ENCODE data around the gene CAMK4. TPM values are rescaled to one million over a fixed set of nuclear protein-coding genes. Genes with fewer than 3 reads are reported as not detected.
"Not testable (repeated sequence)": the region's sequence is repeated elsewhere in the genome, so short reads cannot be mapped to it uniquely, and the experiment has no call there.

The CAMK4 gene
- total RNA-seq, 1 experiment from 2014 or later: 0.10 TPM

GRCh38 chr5:111301264-111301663 lies 77.1 kb downstream of the CAMK4 start:
- no peak for DNase-seq (ENCODE audit: extremely low read depth, low read depth)

DNA sequence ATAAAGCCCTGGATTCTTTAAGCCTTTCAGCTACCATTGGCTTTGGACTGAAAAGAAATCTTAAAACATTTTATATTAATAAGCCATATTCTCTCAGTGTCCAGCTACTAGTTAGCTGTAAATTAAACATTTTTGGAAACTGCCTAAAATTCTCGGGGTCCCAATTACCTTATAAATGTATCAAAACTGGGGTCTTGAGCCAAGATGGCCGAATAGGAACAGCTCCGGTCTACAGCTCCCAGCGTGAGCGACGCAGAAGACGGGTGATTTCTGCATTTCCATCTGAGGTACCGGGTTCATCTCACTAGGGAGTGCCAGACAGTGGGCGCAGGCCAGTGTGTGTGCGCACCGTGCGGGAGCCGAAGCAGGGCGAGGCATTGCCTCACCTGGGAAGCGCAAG lies 77.9 kb downstream of the CAMK4 start:
- not testable (repeated sequence) for DNase-seq (ENCODE audit: extremely low read depth, low read depth)

GRCh38 chr5:111308951-111309350 lies 84.8 kb downstream of the CAMK4 start:
- DNase-seq (ENCODE audit: extremely low read depth, low read depth): no peak

DNA sequence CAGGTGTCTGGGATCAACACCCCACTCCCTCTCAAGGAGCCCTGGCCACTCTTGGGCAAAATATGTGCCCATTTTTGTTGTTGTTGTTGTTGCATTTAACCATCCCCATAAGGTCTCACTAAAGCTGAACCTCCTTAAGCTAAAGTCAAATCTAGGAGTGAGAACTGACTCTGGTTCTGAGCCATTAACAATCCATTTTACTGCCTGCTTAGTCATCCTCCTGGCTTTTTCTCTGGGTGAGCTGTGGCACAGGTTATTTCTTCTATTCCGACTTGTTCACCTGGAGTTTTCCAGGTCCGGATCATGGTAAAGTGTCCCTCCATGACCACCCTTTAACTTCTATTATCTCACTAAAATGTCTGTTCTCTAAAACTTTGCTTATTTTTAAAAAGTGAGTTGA lies 85.2 kb downstream of the CAMK4 start:
- no peak for DNase-seq (ENCODE audit: extremely low read depth, low read depth)

- DNase-seq (ENCODE audit: extremely low read depth, low read depth): no peak
Observed at GRCh38 chr5:111310711-111311620, 86.8 kb downstream of the CAMK4 start.

- no peak for DNase-seq (ENCODE audit: extremely low read depth, low read depth)
Observed at GRCh38 chr5:111311666-111312065, 87.5 kb downstream of the CAMK4 start.

DNA sequence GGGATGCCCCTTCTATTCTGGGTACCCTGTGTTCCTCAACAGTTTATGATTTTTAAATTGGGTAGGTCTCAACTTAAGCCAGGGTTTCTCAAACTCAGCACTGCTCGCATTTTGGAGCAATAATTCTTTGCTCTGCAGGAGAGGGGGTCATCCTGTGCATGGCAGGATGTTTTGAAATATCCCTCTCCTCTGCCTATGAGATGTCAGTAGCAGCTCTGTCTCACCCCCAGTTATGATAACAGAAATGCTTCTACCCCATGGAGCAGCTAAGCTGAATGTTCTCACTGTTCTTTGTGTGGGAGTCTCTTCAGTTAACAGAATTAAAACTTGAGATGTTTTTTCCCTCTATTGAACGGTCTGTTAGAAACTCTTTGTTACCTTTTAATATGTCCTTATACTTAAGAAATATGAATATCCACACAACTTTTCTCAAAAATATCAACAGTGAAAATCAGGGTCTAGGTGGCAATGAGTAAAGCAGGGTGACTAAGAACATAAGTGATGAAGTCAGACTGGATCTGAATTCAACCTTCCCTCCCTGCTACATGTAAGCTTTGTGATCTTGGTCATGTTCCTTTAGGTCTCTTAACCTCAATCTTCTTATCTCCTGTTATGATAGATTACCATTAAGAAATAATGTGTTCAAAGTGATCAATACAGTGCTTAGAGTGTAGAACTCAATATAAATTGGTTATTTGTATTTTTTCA lies 89.0 kb downstream of the CAMK4 start:
- DNase-seq (ENCODE audit: extremely low read depth, low read depth): no peak

DNA sequence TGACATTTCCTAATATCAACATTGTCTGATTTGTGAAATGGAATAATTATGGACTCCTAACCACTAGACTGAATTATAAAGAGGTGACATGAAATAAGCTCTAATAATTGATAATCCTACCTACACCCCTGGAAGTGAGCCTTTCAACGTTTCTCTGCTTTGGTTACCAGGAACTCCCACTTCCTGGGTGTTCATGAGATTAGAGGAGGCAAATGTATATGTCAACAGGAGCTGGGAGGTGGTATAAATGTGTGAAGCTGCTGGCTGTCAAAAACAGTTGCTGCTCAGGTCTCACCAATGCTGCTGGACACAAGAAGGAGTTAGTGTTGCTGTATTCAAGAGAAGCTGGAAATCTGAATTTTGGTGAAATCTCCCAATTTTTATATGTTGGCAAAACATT lies 96.8 kb downstream of the CAMK4 start:
- no peak for DNase-seq (ENCODE audit: extremely low read depth, low read depth)

DNA sequence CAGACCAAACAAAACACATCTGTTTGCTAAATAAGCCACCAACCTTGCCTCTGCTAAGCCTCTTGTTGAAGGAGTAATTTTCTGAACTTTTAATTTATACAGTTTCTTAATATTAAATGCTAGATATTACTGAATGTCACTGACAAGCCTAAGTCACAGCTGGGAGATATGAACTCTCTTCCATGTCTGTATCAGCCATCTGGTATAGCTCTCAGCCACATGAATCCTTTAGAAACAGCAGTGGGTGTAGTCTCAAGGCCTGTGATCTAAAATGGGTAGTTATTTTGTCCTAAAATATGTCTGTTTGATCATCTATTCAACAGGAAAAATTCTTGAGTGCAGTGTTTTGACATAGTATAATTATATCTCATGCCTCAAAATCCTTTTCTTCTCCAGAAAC lies 97.2 kb downstream of the CAMK4 start:
- DNase-seq (ENCODE audit: extremely low read depth, low read depth): no peak

DNA sequence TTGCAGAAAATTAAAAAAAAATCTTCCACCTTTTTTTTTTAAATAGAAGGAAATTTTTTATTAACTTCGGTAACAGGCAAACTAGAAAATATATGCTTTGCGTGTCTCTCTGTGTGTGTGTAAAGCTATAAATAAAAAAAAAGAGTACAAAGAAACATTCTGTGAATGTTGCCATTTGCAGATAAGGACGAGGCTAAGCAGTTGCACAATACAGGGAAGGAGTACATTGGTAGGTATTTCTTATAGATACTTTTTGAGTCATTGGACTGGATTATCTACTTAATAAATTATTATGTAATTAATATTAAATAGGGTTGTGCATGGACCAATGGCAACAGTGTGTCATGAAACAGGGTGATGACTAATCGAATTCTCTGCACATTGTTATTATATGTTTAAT lies 102.4 kb downstream of the CAMK4 start:
- no peak for DNase-seq (ENCODE audit: extremely low read depth, low read depth)

GRCh38 chr5:111337133-111337532 lies 112.9 kb downstream of the CAMK4 start:
- no peak for DNase-seq (ENCODE audit: extremely low read depth, low read depth)

GRCh38 chr5:111337688-111338087 lies 113.5 kb downstream of the CAMK4 start:
- no peak for DNase-seq (ENCODE audit: extremely low read depth, low read depth)

- no peak for DNase-seq (ENCODE audit: extremely low read depth, low read depth)
Observed at GRCh38 chr5:111345731-111346130, 121.5 kb downstream of the CAMK4 start.

GRCh38 chr5:111347021-111347420 lies 122.8 kb downstream of the CAMK4 start:
- DNase-seq (ENCODE audit: extremely low read depth, low read depth): no peak

GRCh38 chr5:111348661-111349329 lies 124.6 kb downstream of the CAMK4 start:
- DNase-seq (ENCODE audit: extremely low read depth, low read depth): no peak

DNA sequence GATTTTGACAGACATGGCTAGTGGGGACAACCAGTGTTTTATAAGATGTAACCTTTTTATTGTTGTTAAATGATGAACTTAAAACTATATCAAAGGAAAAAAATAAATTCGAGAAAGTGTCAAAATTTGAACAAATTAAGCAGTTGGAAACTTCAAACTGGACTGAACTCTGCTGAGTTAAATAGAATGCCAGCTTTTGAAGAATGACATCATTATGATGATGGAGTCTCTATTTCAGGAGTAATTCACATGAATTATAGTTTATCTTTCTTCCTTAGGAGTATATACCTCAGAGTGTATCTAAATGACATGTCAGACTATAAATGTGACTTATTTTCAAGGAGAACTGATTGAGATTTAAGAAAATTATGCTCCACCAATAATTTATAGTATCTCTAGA lies 125.2 kb downstream of the CAMK4 start:
- DNase-seq (ENCODE audit: extremely low read depth, low read depth): no peak

GRCh38 chr5:111353035-111353434 lies 128.9 kb downstream of the CAMK4 start:
- DNase-seq (ENCODE audit: extremely low read depth, low read depth): no peak

GRCh38 chr5:111358726-111359125 lies 134.5 kb downstream of the CAMK4 start:
- not testable (repeated sequence) for DNase-seq (ENCODE audit: extremely low read depth, low read depth)

DNA sequence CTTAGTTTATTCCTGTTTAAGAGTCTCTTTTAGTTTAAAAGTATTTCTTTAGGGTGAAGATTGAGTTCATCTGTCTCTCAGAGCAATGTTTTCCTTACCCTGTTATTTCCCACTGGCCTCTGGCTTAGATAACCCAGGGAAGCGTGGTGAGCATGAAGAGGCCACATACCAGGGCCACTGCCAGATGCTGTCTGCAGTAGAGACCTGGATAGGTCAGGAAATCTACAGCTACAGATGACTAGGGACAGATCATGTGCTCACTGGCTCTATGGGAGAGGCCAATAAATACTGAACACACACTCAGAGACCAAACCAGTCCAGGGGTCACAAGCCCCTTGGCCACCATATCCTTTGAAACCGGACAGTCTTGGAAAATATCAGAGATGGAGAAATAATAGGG lies 136.0 kb downstream of the CAMK4 start:
- no peak for DNase-seq (ENCODE audit: extremely low read depth, low read depth)

DNA sequence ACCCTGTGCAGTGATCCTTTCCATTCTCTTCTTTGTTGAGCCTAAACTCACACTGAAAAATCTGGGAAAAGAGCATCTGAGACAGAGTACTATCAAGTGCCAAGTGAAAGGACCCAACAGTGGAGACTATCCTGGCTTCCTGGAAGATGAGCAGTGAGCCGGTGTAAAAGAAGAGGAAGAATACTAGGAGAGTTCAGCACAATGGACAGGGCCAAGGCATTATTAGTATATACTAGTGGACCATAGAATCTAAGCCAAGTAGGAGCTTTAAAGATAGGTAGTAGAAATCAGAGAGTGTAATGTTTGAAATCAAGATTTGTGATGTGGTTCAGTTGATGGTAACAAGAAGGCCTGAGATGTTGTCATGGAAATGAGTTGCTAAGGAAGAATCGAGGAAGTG lies 140.8 kb downstream of the CAMK4 start:
- peak; percentile 6 for DNase-seq (ENCODE audit: extremely low read depth, low read depth)

DNA sequence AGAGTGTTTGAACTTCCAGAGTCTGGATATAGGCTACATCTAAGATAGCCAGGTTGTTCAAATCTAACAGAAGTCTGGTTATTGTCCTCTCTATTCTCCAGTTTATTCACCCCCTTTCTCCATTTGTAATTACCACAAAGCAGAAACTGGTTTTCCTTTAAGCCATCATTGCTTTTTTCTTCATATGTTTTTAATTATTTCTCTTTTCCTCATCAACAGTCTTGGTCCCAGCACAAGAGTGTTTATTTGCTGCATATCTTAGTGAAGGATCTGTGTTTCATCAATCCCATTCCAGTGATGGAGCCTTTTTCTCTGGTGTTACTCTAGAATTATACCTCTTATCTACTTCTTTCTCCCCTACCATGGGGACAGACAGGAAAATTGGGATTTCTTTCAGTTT lies 142.2 kb downstream of the CAMK4 start:
- no peak for DNase-seq (ENCODE audit: extremely low read depth, low read depth)
